ENCODE data around the gene PCDHA2. TPM values are rescaled to one million over a fixed set of nuclear protein-coding genes. Genes with fewer than 3 reads are reported as not detected.

The PCDHA2 gene
- total and polyA plus RNA-seq, 2 of the 8 experiments (the other 6 are each of a cell fraction or from before 2014, with no cell fraction given), result 0.86 to 1.9 TPM

DNA sequence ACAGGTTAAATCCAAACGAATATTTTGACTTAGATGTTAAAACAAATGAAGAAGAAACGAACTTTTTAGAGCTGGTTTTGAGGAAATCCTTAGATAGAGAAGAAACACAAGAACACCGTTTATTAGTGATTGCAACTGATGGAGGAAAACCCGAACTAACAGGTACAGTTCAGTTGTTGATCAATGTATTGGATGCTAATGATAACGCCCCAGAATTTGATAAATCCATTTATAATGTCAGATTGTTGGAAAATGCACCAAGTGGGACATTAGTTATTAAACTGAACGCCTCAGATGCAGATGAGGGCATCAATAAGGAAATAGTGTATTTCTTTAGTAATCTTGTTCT is 27.6 kb downstream of the PCDHA2 start:
- no peak overlapping the region for H3K56ac ChIP-seq (replicated peaks; ENCODE audit: insufficient read length, low read depth, low read length)
- no peak overlapping the region for H3K18ac ChIP-seq (ENCODE audit: extremely low read depth, low read length)
- H2BK5ac ChIP-seq (ENCODE audit: low read depth, low read length), result no peak overlapping the region
- no peaks in the 10 kb centered on the region for H3K4me1 ChIP-seq (replicated peaks in 1 of 4; ENCODE audit: control insufficient read depth in 3 of 4, insufficient read depth in 4 of 4, low read length in 3 of 4)
- no peak overlapping the region for H3K9ac ChIP-seq (replicated peaks in 1 of 4; ENCODE audit: extremely low read depth in 1 of 4, low read depth in 3 of 4, low read length in 3 of 4)
- H3K79me2 ChIP-seq (ENCODE audit: control insufficient read depth in 1 of 2, insufficient read depth in 2 of 2, low read length in 2 of 2), result no peaks in the 10 kb centered on the region
- POLR2A ChIA-PET (ENCODE audit: partially characterized antibody), result no interaction called here
- no peak overlapping the region for H2AK5ac ChIP-seq (ENCODE audit: low read depth, low read length)
- WGBS, 2 experiments (ENCODE audit: extremely low coverage in 1 of 2, insufficient coverage in 1 of 2, insufficient read length in 1 of 2, insufficient replicate concordance in 2 of 2, low coverage in 1 of 2, low lambda C conversion rate in 2 of 2, missing lambda C conversion rate in 1 of 2), result 88% methylated on average over 6 of the region's 6 CpGs; no CpG with 5 or more reads in 1 of the 2 experiments
- H3K27me3 ChIP-seq (replicated peaks in 1 of 4; ENCODE audit: control insufficient read depth in 3 of 4, extremely low read depth in 1 of 4, insufficient read depth in 3 of 4, low read length in 3 of 4), result no peaks in the 10 kb centered on the region
- H4K8ac ChIP-seq (ENCODE audit: extremely low read depth, insufficient read depth, low read length), result no peak overlapping the region
- no peak for DNase-seq (ENCODE audit: low read depth in 1 of 2, low spot score in 2 of 2)
- no peak overlapping the region for H3K23ac ChIP-seq (ENCODE audit: insufficient read length)
- no peak for FAIRE-seq
- H3K4ac ChIP-seq (replicated peaks; ENCODE audit: insufficient read length, low read depth, low read length), result no peak overlapping the region
- peaks cover 0 to 3% (median 0%) of the 10 kb centered on the region in 4 experiments; a peak in 1 of 8 replicates for H3K36me3 ChIP-seq (ENCODE audit: control insufficient read depth in 2 of 4, insufficient read depth in 4 of 4, low read length in 3 of 4)
- H2AFZ ChIP-seq (ENCODE audit: low read length), result no peak overlapping the region
- no peak overlapping the region for H3K4me2 ChIP-seq (ENCODE audit: insufficient read depth in 1 of 2, low read depth in 2 of 2, low read length in 2 of 2)
- H2BK15ac ChIP-seq (ENCODE audit: low read length), result no peak overlapping the region
- no peak overlapping the region for H4K91ac ChIP-seq (replicated peaks; ENCODE audit: insufficient read length, low read length)
- no peak overlapping the region for H3K4me3 ChIP-seq (ENCODE audit: extremely low read depth in 1 of 4, insufficient read depth in 2 of 4, low read depth in 3 of 4, low read length in 4 of 4)
- no peak for TF ChIP-seq RXRA (IDR thresholded peaks at IDR 0.05; ENCODE audit: insufficient read depth, low read depth, low read length)
- TF ChIP-seq BACH1 (IDR thresholded peaks at IDR 0.05; ENCODE audit: low read length), result no peak
- TF ChIP-seq, protein P1, sequence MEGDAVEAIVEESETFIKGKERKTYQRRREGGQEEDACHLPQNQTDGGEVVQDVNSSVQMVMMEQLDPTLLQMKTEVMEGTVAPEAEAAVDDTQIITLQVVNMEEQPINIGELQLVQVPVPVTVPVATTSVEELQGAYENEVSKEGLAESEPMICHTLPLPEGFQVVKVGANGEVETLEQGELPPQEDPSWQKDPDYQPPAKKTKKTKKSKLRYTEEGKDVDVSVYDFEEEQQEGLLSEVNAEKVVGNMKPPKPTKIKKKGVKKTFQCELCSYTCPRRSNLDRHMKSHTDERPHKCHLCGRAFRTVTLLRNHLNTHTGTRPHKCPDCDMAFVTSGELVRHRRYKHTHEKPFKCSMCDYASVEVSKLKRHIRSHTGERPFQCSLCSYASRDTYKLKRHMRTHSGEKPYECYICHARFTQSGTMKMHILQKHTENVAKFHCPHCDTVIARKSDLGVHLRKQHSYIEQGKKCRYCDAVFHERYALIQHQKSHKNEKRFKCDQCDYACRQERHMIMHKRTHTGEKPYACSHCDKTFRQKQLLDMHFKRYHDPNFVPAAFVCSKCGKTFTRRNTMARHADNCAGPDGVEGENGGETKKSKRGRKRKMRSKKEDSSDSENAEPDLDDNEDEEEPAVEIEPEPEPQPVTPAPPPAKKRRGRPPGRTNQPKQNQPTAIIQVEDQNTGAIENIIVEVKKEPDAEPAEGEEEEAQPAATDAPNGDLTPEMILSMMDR (IDR thresholded peaks at IDR 0.05; ENCODE audit: control extremely low read depth in 1 of 3, insufficient read depth in 1 of 3, low read depth in 1 of 3, low read length in 3 of 3), result no peak
- TF ChIP-seq POLR2A (IDR thresholded peaks at IDR 0.05; ENCODE audit: control extremely low read depth in 1 of 2, low read depth in 2 of 2, low read length in 2 of 2), result no peak
- no peak for TF ChIP-seq SIRT6 (IDR thresholded peaks at IDR 0.05; ENCODE audit: low read length)
- peaks cover 0 to 7% of the 10 kb centered on the region in 2 experiments; a peak in 1 of 4 replicates for H3K9me3 ChIP-seq (ENCODE audit: insufficient read depth in 2 of 2, low read depth in 1 of 2, low read length in 1 of 2)
- H3K23me2 ChIP-seq (ENCODE audit: low read depth, low read length), result no peaks in the 10 kb centered on the region
- H3K14ac ChIP-seq (ENCODE audit: insufficient read length), result no peak overlapping the region
- H3K27ac ChIP-seq (ENCODE audit: low read depth, low read length), result no peak overlapping the region
- CTCF ChIA-PET (ENCODE audit: partially characterized antibody), result interaction anchor here (0.7 to 5.5 kb wide), 6 partner anchors 8 to 47 kb away, joined by 3 to 49 read pairs (median 5); partner anchors contain the start of genes PCDHA11 and PCDHA4
- H2BK12ac ChIP-seq (ENCODE audit: low read depth, low read length), result no peak overlapping the region
- H4K5ac ChIP-seq (ENCODE audit: insufficient read length, low read depth, low read length), result no peak overlapping the region
- peaks cover 0 to 3% of the 10 kb centered on the region in 2 experiments for H4K20me1 ChIP-seq (replicated peaks in 1 of 2; ENCODE audit: control insufficient read depth in 1 of 2, insufficient read depth in 2 of 2, low read length in 2 of 2)
- no peak overlapping the region for H2BK120ac ChIP-seq (replicated peaks; ENCODE audit: low read depth, low read length)
- no peaks in the 10 kb centered on the region for H3K79me1 ChIP-seq (ENCODE audit: low read depth, low read length)
- no peak overlapping the region for H2BK20ac ChIP-seq (ENCODE audit: low read length)
